ENCODE data around the gene RNF186. TPM values are rescaled to one million over a fixed set of nuclear protein-coding genes. Genes with fewer than 3 reads are reported as not detected.
"Not testable (repeated sequence)": the region's sequence is repeated elsewhere in the genome, so short reads cannot be mapped to it uniquely, and the experiment has no call there.

The RNF186 gene, protein sequence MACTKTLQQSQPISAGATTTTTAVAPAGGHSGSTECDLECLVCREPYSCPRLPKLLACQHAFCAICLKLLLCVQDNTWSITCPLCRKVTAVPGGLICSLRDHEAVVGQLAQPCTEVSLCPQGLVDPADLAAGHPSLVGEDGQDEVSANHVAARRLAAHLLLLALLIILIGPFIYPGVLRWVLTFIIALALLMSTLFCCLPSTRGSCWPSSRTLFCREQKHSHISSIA
- not detected in 2 replicates for total RNA-seq (2014; rRNA removed; shearing (Covaris generic))
- not detected in 2 replicates for polyA plus RNA-seq (2015; cell fraction: cytosol; rRNA removed)
- not detected in 2 replicates for polyA plus RNA-seq (2015; cell fraction: nucleus; rRNA removed)

DNA sequence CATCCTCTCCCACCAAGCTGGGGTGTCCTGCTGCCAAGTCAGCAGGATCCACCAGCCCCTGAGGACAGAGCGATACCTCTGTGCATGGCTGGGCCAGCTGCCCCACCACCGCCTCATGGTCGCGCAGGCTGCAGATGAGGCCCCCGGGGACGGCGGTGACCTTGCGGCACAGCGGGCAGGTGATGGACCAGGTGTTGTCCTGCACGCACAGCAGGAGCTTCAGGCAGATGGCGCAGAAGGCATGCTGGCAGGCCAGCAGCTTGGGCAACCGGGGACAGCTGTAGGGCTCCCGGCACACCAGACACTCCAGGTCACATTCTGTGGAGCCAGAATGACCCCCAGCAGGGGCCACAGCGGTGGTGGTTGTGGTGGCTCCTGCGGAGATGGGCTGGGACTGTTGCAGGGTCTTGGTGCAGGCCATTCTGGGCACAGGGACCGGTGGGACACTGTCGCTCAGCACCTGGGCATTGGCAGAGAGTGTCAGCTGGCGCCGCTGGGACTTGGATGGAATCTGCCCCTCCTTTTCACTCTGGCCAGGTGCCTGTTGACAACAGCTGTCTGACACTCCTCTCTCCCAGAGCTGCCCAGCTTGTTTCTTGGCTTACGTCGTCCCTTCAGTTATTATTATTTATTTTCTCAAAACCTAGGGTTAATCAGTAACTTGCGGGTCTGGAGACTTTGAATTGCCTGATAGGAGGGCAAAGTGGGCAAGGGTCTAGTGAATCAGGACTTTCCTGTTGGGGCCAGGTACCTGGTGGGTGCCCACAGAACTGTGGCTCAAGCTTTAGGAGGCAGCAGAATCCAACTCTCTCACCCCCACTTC lies at the start of gene RNF186:
RNF186 (minus strand) TSS at position 603 of the 823 bp plus-strand sequence; CDS start at position 421, 182 bp downstream.
- no peak for DNase-seq (ENCODE audit: low read depth)

DNA sequence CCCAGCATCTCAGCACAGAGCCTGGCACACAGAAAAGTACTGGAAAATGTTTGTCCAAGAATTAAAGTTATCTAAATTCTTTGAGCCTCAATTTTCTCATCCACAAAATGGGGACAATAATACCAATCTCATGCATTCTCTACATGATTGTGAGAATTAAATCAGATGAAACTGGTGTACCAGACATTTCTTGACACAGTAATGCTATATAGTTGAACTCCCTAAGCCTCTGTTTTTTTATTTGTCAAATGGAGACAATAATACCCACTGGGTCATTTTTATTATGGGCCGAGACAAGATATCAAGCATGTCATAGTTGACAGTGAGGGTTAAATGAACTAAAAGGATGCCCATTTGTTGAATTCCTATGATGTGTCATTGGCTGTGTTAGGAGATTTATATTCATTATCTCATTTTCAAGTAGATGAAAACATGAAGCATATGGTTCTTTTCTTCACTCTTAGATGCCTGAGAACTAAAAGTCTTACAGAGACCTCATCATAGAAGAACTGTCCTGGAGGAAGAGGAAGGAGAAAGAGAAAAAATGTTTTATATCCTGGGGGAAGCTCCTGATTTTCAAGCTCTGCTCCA lies 49.6 kb upstream of the RNF186 start:
- no peak for DNase-seq (ENCODE audit: low read depth)

DNA sequence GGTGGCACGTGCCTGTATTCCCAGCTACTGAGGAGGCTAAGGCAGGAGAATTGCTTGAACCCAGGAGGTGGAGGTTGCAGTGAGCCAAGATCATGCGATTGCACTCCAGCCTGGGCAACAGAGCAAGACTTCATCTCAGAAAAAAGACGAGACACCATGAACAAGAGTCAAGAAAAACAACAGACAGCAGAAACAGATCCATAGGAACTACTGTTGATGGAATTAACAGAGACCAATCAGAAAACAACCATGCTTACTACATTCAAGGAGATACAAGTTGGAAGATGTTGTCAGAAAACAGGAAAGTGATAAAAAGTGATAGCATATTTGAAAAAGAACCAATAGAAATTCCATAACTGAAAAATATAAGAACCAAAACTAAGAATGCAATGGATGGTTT lies 47.9 kb upstream of the RNF186 start:
- no peak for DNase-seq (ENCODE audit: low read depth)

DNA sequence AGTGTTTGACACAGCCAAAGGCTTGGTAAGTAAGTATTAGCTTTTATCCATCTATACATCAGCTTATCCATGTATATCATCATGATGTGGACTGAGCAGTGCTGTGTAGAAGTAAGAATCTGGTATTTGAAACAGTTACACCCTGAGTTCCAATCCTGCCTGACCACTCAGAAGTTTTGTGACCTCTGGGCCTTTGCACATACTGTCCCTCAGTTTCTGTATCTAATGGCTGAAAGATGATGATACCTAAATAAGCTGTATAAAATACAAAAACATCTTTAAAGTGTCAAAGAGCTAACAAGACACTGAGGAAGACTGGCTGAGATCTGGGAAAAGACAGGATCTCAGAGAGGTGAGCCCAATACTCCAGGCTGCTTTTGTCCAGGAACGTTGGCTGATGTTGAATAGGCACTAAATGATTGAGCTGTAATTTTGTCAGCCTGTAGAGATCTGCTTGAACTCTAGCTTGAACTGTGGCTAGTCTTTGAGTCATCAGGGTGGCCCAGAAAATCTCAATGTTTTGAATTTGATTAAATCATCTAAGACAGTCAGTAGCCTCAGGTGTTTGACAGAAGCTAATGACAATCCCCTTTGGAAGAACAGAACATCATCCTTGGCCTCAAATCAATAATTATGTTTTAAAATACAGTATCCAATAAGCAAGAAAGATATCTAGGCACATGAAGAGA lies 46.9 kb upstream of the RNF186 start:
- DNase-seq (ENCODE audit: low read depth), result no peak

DNA sequence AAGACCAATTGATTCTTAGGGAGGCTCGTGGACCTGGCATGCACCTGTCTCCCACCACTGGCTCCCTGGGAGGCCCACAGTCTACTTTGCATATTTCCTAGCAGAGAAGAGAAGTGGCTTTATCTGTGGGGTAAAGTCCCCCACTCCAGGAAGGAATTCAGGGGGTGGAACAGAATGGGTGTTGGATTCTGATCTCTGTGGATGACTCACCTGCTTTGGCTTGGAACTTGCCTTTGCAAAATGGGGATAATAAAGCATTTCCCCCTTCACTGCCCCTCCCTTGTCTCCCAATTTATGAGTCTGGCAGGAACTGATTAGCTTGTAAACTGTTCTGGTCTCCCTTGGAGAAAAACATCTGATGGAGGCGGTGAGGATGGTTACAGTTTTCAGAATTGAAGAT lies 46.0 kb upstream of the RNF186 start:
- DNase-seq (ENCODE audit: low read depth), result no peak

DNA sequence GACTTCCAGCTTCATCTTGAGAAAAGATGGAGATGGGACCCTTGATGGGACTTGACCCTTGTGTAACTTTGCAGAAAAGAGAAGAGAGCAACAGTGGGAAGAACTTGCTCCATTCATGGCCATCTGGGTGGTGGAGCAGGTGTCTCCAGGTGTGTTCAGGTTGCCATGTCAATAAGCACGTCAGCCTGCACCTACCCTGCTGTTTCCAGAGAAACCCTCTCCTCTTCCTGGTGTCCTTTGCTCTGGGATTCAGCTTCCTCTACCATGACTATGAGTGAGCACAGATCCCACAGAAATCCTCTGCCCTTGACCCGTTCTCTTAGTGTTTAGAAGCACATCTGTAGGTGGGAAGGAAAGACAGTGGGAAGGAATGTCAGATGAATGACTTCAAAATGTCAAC lies 45.3 kb upstream of the RNF186 start:
- no peak for DNase-seq (ENCODE audit: low read depth)

DNA sequence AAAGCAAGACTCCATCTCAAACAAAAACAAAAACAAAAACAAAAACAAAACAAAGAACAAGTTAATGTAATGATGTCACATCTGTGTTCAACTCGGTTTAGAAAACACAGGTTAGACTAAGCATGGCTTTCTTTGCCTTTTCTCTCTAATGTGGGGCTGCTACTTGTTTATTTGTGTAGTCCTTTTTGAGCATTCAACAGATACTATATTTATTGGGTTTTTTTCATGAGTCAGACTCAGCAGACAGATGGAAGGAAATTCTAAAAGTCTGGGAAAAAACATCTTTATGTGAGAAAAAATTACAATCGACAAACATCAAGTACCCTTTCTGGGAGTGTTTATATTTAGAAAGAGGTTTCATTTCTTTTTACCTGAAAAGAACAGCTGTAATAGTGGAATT lies 44.8 kb upstream of the RNF186 start:
- DNase-seq (ENCODE audit: low read depth), result no peak

DNA sequence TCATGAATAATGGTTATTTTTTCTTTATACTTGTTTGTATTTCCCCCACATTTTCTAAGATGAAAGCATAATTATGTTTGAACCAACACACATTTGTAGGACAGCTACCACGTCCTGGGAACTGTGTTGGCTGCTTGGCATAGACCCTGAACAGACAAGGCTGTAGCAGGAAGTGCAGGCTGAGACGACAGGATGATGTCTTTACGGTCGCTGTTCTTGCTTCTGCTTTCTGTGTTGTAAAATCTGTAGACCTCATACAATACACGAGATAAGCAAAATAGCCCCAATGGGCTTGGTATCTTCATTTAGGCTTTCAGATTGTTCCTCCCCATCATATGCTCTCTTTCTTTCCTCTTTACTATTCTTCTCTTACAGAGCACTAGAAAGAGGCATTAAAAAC lies 43.8 kb upstream of the RNF186 start:
- DNase-seq (ENCODE audit: low read depth), result no peak

DNA sequence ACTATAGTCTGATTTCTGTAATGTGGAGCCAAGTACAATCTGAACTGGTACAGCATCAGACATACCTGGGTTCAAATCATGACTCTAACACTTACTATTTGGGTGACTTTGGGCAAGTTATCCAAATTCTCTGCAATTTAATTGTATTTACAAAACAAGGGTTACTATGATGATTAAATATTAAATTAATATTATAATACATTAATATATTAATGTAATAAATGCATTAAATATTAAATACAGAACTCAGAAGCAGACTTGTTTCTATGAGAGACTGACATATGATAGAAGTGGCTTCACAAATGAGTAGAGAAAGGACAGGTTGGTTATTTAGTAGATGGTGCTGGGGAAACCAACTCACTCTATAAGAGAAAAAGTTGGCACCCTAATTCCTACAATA lies 39.8 kb upstream of the RNF186 start:
- no peak for DNase-seq (ENCODE audit: low read depth)

DNA sequence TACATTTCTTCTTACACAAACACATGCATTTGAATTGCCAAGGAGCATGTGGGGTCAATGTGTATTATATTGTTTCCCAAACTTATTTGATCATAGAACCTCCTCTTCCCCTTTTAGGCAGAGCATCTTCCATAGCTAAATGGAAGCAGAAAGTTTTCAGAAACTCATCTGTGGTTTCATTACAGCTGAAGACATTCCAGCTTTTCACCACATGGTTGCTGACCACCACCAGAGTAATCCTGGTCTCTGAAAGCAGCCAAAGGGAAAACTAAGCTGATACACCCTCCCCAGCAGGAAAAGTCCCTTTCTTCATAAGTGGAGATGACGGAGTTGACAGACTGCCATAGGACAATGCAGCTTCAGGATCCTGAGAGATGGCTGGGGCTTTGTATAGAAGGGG lies 37.0 kb upstream of the RNF186 start:
- no peak for DNase-seq (ENCODE audit: low read depth)

DNA sequence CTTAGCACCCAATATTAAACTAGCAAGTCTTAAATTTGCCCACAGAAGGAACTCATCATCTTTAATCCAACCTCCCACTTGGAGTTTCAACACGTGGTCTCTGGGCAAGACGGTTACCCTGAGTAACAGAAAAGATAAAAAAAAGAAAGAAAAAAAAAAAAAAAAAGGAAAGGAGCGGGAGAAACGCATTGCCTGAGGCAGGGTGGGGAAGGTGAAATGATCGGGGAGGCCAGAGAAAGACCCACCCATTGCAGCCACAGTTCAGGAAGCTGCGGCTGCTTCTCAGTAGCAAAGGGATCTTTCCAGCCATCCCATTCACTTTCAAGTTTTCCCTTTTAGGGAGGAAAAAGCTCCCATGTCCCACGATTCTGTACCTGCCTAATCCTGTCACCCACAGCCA lies 35.1 kb upstream of the RNF186 start:
- no peak for DNase-seq (ENCODE audit: low read depth)

DNA sequence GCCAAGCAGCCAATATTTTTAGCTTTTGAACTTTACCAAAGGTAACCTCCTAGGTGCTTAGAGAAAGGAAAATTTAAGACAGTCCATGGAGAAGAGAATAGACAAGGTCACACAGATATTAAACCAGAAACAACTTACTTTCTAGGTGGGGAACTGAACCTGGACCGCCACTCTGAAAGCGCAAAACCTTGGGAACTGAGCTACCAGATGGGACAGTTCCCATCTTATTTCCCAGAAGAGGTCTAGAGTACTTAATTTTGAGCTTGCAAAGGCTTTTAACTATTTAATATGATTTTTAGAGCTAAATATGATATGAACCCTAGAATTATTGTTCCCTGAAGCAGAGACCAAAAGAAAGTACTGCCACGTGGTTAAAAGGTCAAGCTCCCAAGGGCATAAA lies 34.2 kb upstream of the RNF186 start:
- not testable (repeated sequence) for DNase-seq (ENCODE audit: low read depth)

DNA sequence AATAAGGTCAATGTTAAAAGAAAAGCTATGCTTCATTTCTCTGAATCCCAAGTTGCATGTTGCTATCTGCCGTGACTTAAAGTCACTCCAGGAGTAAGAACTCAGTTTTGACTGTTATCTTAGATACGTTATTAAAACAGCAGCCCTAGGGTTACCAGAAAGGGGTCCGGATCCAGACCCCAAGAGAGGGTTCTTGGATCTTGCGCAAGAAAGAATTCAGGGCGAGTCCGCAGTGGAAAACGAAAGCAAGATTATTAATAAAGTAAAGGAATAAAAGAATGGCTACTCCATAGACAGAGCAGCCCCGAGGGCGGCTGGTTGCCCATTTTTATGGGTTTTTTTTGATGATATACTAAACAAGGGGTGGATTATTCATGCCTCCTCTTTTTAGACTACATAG lies 32.3 kb upstream of the RNF186 start:
- not testable (repeated sequence) for DNase-seq (ENCODE audit: low read depth)

DNA sequence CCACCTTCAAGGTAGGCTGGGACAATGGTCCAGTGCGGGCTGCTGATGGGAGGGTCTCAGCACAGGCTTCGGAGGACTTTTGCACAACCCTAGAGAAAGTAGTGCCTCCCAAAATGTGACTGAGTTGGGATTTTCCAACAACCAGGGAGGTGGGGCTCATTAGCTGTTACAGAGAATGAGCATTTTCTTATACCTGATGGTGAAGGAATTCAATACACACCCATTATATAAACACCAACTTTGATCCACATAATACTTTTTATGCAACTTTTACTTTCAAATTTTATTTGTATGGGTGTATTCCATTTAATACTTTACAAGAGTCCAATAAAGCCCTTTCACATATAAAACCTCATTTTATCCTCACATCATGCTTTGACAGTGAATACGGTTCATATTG lies 31.3 kb upstream of the RNF186 start:
- DNase-seq (ENCODE audit: low read depth), result no peak

DNA sequence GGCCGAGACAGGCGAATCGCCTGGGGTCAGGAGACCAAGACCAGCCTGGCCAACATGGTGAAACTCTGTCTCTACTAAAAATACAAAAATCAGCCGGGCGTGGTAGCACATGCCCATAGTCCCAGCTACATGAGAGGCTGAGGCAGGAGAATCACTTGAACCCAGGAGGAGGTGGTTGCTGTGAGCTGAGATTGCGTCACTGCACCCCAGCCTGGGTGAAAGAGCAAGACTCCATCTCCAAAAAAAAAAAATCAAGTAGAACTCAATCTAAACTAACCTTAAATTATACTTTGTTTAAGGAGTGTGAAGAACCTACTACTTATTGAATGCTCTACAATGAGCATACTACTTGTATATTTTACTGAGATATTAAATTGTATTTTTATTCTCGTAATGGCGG lies 30.5 kb upstream of the RNF186 start:
- no peak for DNase-seq (ENCODE audit: low read depth)

DNA sequence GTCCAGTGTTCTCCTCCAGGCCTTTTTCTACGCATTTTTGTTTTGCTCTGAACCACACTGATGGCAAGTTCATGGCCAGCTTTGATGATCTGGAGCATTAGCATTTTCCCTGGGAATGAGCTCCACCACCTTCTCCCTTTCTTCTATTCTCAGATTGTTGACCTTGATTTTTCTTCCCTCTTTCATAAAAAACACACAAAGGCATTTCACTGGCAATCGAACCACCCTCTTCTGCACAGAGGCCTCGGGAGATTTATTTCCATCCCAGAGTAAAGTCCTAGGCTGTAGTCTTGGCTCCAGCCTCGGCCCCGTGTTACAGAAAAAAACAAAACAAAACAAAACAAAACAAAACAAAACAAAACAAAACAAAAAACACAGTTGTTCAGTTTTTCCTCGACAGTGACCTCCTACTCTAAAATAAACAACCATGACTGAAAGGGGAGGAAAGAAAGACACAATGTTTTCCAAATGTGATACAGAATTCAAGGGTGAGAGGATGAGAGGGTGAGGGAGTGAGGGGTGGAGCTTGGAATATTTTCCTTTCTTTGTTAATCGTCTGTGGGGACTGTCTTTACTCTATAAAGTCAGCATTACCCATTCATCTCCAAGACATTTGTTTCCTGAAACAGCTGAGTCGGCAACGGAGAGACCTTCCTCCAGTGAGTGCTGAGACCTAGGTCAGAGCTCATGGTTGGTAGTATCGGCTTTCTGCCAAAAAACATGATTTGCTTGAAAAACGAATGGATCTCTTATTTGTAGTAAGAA lies 29.8 kb upstream of the RNF186 start:
- no peak for DNase-seq (ENCODE audit: low read depth)

DNA sequence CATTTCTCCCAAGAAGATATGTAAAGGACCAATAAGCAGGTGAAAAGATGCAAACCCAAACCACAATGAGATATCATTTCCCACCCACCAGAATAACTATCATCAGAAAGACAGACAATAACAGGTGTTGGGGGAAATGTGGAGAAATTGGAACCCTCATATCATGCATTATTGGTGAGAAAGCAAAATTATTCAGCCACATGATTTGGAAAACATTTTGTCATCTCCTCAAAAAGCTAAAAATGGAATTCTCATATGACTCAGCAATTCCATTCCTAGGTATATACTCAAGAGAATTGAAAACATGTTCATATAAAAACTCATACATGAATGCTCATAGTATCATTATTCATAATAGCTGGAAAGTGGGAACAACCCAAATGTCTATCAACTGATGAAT lies 25.1 kb upstream of the RNF186 start:
- DNase-seq (ENCODE audit: low read depth), result no peak

DNA sequence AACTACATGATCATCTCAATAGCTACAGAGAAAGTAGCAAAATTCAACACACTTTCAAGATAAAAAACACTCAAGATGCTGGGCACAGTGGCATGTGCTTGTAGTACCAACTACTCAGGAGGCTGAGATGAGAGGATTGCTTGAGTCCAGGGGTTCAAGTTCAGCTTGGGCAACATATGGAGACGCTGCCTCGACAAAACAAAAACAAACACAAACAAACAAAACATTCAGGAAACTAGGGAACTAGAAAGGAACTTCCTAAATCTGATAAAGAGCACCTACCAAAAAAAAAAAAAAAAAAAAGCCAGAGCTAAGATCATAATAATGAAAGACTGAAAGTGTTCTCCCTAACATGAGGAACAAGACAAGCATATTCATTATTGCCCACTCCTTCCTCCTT lies 22.8 kb upstream of the RNF186 start:
- DNase-seq (ENCODE audit: low read depth), result no peak

DNA sequence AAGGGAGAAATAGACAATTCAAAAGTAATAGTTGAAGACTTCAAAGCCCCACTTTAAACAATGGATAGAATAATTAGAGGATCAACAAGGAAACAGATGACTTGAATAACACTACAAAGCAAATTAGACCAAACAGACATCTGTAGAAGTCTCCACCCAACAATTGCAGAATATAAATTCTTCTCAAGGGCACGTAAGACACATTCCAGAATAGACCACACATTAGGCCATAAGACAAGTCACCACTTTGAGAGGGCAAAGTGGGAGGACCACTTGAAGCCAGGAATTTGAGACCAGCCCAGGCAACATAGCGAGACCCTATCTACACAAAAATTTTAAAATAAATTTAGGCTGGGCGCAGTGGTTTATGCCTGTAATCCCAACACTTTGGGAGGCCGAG lies 20.5 kb upstream of the RNF186 start:
- DNase-seq (ENCODE audit: low read depth), result no peak

DNA sequence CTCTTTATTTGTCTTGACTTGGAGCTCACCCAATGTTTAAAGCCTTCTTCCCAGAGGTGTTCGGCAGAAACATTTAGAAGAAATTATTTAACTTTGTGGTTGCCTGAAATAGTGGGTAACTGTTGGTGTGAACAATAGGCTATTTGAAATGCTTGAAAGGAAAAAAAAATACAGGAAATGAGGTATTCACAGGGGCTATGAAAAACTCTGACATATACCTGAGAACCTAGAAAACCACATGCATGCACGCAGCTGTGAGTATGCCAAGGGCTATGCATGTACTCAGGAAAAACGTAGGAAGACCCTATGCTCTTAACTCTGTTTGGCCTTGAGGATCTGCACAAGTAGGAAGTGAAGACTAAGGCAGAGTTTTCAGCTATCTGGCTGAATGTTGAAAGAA lies 16.4 kb upstream of the RNF186 start:
- DNase-seq (ENCODE audit: low read depth), result peak; percentile 66

DNA sequence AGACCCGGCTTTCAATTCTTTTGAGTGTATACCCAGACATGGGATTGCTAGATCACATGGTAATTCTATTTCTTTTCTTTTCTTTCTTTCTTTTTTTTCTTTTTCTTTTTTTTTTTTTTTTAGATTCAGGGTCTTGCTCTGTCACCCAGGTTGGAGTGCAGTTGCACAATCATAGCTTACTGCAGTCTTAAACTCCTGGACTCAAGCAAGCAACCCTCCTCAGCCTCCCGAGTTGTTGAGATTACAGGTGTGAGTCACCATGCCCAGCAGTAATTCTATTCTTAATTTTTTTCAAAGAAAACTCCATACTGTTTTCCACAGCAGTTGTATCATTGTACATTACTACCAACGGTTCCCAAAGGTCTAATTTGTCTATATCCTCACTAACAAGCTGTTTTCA lies 13.5 kb upstream of the RNF186 start:
- DNase-seq (ENCODE audit: low read depth), result peak; percentile 47
